Left lung (tissue), 10 donors: ENCODE results near the gene MTHFD1L. TPM values are rescaled to one million over a fixed set of nuclear protein-coding genes. Genes with fewer than 3 reads are reported as not detected.
"Not testable (repeated sequence)": the region's sequence is repeated elsewhere in the genome, so short reads cannot be mapped to it uniquely, and the experiment has no call there.

Source experiments
- ATAC-seq: fragments of 200-7000 bp; cut with Tn5 transposase; one replicate; pipeline ENCODE4 v1.9.1; 2020; ENCODE audit warnings: moderate library complexity
- DNase-seq, 4 donors: peaks; one replicate each; pipeline ENCODE4 v3.0.0-alpha.2; 2013 to 2020
- H3K27ac ChIP-seq, 2 donors: fragments of 200-600 bp; sonication (generic) in 1 of 2; one replicate each; pipeline versions ENCODE4 v1.5.0 to v1.8.0; 2020 to 2021
- H3K27me3 ChIP-seq, 2 donors: fragments of 200-600 bp; sonication (generic) in 1 of 2; one replicate each; pipeline versions ENCODE4 v1.5.0 to v1.8.0; 2020 to 2021
- H3K36me3 ChIP-seq, 2 donors: fragments of 200-600 bp; sonication (generic) in 1 of 2; one replicate each; pipeline versions ENCODE4 v1.5.0 to v1.8.0; 2020 to 2021
- H3K4me1 ChIP-seq, 2 donors: fragments of 200-600 bp; one replicate each; pipeline ENCODE4 v1.8.0; 2021
- H3K4me3 ChIP-seq, 2 donors: fragments of 200-600 bp; sonication (generic) in 1 of 2; one replicate each; pipeline versions ENCODE4 v1.5.0 to v1.8.0; 2020 to 2021; ENCODE audit warnings: mild to moderate bottlenecking in 1 of 2
- H3K9me3 ChIP-seq, 2 donors: fragments of 200-600 bp; sonication (generic) in 1 of 2; one replicate each; pipeline versions ENCODE4 v1.5.0 to v1.8.0; 2020 to 2021
- intact Hi-C, 2 donors: fragments of 100-400 bp; cut with DNase I; formaldehyde crosslinking; loops; one replicate each; pipeline versions ENCODE4 v1.11.2 to v1.14.2; 2022
- polyA plus RNA-seq, 6 donors: library from polyadenylated mRNA; unstranded; fragments of 120-200 nt; gene quantifications; one replicate each; pipeline ENCODE4 v1.2.1, GENCODE V29; 2013; ENCODE audit not compliant: insufficient read length in 6 of 6
- total RNA-seq, 2 donors: library from RNA; stranded (reverse); fragmentation: NEBNext Ultra II Directional; extraction: Animal tissue kit (Norgen Biotek cat#: 25700); gene quantifications; one replicate each; pipeline ENCODE4 v1.2.1, GENCODE V29; 2021
- TF ChIP-seq, protein P1 (sequence below), 2 donors: fragments of 200-600 bp; sonication (generic) in 1 of 2; IDR thresholded peaks; one replicate each; pipeline versions ENCODE4 v1.5.0 to v1.8.0; 2021; ENCODE audit warnings: antibody characterized with exemption in 2 of 2
- donor health status: DM: no; HTN: yes; CAD: no.
- donor health status: DM: no; HTN: no; CAD: no.

Gene MTHFD1L
- total and polyA plus RNA-seq, 8 donors, result 11.9 to 38.2 (median 16.0) TPM

DNA sequence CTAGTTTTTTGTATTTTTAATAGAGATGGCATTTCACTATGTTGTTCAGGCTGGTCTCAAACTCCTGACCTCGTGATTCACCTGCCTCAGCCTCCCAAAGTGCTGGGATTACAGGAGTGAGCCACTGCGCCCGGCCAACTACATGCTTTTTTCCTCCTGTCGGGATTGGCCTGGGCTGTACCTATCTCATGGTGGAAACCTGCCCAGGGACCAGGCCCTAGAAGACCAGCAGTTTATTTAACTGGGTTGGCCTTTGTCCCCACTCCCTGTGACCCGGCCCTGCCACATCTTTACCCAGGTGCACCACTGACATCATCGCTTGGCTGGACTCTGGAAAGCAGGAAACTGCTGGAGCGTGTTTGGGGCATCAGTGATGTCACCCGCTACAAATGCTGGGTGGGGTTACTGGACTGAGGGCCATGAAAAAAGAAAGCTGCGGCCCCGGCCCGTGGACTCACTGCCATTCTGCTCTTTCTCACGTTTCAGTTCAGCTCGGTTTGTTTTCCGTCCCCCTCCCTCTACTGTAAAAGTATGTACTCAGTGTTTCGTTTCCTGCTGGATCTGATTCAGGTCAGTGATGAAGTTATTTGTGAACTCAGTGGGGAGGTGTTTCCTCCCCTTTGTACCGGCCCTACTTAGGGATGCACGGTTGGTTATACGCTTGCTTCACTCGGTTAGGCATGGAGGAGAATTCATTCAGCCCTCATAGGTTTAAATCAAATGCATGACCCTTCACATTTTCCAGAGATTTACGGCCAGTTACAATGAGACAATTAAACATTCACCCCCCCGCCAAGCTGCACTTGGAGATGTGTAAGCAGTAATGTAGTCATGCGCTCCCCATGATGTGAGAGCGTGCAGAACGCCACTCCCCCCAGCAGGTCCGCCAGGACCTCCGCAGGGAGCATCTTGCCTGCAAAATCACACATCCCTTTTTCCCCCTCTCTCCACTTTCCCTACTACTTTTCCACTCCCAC lies 179.3 kb downstream of the MTHFD1L start:
- peak in 2 of 4 donors; percentile 71 to 79 for DNase-seq
- Histone ChIP-seq H3K27ac (peak overlapping the region; percentile 57 to 60), H3K36me3 (no peaks in the 10 kb centered on the region), H3K4me3 (no peak overlapping the region), H3K9me3 (no peaks in the 10 kb centered on the region), H3K27me3 (no peaks in the 10 kb centered on the region), H3K4me1 (peaks cover 0 to 26% of the 10 kb centered on the region in 2 donors)
- intact Hi-C loops, result no loop called here
- ATAC-seq, result peak; percentile 37
- TF ChIP-seq, protein P1, sequence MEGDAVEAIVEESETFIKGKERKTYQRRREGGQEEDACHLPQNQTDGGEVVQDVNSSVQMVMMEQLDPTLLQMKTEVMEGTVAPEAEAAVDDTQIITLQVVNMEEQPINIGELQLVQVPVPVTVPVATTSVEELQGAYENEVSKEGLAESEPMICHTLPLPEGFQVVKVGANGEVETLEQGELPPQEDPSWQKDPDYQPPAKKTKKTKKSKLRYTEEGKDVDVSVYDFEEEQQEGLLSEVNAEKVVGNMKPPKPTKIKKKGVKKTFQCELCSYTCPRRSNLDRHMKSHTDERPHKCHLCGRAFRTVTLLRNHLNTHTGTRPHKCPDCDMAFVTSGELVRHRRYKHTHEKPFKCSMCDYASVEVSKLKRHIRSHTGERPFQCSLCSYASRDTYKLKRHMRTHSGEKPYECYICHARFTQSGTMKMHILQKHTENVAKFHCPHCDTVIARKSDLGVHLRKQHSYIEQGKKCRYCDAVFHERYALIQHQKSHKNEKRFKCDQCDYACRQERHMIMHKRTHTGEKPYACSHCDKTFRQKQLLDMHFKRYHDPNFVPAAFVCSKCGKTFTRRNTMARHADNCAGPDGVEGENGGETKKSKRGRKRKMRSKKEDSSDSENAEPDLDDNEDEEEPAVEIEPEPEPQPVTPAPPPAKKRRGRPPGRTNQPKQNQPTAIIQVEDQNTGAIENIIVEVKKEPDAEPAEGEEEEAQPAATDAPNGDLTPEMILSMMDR (IDR thresholded peaks at IDR 0.05), result no peak

DNA sequence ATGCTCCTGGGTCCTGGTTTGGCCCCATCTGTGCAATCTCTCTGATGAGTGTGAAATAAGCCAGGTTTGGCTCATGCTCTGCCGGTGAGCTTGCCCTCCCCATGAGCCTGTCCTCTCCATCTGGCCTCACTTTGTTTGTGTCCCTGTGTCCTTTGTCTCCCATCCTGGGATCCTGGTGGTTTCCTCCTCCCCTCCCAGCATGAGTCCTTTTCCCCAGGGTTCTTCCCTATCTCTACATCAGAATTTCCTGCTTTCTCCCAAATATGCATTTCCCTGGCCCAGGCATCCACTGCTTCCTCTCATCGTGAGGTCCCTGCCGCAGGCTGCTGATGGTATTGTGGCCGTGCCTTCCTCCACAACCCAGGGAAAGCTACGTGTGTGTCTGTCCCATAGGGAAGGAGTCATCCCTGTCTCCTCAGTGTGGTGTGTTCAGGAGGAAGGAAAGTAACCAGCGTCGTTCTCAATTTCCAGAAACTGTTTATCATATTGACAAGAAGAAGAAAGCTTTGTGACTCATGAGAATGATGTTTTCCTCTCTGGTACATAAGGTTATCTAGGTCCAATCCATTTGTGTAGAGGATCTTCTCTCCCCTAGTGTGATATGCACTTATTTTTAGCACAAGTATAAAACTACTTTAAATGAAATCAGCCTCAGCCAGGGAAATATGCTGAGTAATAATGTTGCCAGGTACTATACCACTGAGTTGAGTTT lies 180.2 kb downstream of the MTHFD1L start:
- not testable (repeated sequence) for ATAC-seq

DNA sequence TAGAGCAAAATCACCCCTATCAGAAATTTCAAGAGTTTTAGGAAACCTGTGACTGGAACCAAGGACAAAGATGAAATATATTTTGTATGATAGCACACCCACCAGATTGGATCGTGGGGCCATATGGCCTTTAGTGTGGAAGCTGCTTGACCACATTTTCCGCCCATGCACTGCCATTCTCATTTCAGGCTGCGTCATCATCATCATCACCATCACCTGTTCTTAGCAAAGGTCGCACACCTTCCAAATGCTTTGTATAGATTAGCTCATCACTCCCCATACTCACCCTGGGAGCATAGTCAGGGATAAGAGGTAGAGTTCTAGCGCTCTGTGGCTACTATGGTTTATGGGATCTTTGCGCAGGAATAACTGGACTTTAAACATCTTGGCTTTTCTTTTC lies 185.7 kb downstream of the MTHFD1L start:
- TF ChIP-seq, protein P1 (IDR thresholded peaks at IDR 0.05), result no peak
- Histone ChIP-seq H3K27me3 (no peaks in the 10 kb centered on the region), H3K4me1 (no peaks in the 10 kb centered on the region), H3K27ac (no peak overlapping the region), H3K9me3 (no peaks in the 10 kb centered on the region), H3K36me3 (peaks cover 0 to 15% of the 10 kb centered on the region in 2 donors), H3K4me3 (no peak overlapping the region)
- intact Hi-C loops, result no loop called here
- DNase-seq (no peak), ATAC-seq (no peak)

More for the DNA sequence above, 180.2 kb downstream of the MTHFD1L start:
- H3K4me3 ChIP-seq, DNase-seq, H3K27me3 ChIP-seq, intact Hi-C loops, H3K9me3 ChIP-seq, H3K36me3 ChIP-seq: not testable (repeated sequence)
- Histone ChIP-seq H3K27ac (peak overlapping the region; percentile 57 to 60), H3K4me1 (peaks cover 0 to 19% of the 10 kb centered on the region in 2 donors)

DNA sequence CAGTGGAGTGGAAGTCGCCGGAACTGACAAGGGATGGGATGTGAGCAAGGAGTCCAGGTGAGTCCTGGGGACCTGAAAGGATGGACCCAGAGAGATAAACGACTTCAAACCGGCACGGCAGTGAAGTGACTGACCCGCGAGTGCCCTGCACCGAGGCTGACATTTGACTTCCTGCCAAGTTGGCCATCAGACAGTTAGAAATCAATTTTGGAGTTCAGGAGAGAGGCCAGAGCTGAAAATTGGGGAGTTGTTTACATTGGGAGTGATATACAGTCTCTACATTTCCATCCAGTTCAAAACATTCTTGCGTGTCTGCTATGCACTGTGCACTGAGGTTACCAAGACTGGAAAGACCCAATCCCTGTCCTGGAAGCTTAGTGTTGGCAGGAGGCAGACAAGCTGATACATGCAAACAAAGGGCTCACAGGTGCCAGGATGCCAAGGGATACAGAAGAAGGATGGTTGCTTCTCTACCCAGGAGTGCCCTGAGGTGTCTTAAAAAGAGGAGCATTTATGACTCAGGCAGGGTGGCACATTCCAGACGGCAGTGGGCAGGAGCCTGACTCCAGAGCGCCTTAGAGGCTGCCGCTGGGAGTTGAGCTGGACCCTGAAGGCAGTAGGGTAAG lies 186.6 kb downstream of the MTHFD1L start:
- DNase-seq, result no peak
- H3K27me3 ChIP-seq, result no peaks in the 10 kb centered on the region

DNA sequence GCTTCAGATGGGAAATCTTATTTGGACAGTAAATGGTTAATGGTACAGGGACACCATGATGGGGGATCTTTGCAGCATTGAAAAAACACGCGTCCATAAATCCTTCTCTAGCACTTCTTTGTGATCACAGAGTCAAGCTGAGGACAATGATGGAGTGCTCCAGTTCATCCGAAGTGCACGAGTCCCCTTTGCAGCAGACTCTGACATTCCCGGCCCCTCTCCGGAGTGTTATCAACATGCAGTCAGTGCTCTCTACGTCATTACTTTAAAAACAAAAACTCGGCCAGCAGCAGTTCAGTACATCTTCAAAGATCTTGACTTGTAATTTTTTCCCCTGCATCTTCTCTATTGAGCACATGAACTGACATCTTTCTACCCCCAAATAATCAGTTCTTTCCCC lies 188.8 kb downstream of the MTHFD1L start:
- Histone ChIP-seq H3K27ac (no peak overlapping the region), H3K9me3 (no peaks in the 10 kb centered on the region), H3K36me3 (peaks cover 0 to 20% of the 10 kb centered on the region in 2 donors), H3K27me3 (no peaks in the 10 kb centered on the region), H3K4me3 (no peak overlapping the region), H3K4me1 (no peaks in the 10 kb centered on the region)
- ATAC-seq (no peak), DNase-seq (peak in 1 of 4 donors; percentile 58)
- TF ChIP-seq, protein P1 (IDR thresholded peaks at IDR 0.05), result no peak
- intact Hi-C loops, result no loop called here

More for the DNA sequence above, 186.6 kb downstream of the MTHFD1L start:
- H3K4me1 ChIP-seq, result no peaks in the 10 kb centered on the region
- no peak overlapping the region for H3K27ac ChIP-seq
- peaks cover 0 to 15% of the 10 kb centered on the region in 2 donors for H3K36me3 ChIP-seq
- TF ChIP-seq, protein P1 (IDR thresholded peaks at IDR 0.05), result no peak
- H3K4me3 ChIP-seq, result no peak overlapping the region
- intact Hi-C loops, result no loop called here
- no peaks in the 10 kb centered on the region for H3K9me3 ChIP-seq
- ATAC-seq, result no peak
